GM23248 (cell line): Measurements from ENCODE around the gene TUBG1.

Experiments
- EZH2 ChIP-seq: fragments of 200-600 bp; sonication (generic); IDR thresholded peaks from 2 replicates; pipeline ENCODE4 v1.6.1; 2018; ENCODE audit warnings: antibody characterized with exemption, mild to moderate bottlenecking; ENCODE audit not compliant: insufficient read depth, poor library complexity, severe bottlenecking
- EZH2phosphoT487 ChIP-seq: fragments of 200-600 bp; sonication (generic); IDR thresholded peaks from 2 replicates; pipeline ENCODE4 v1.6.1; 2018; ENCODE audit warnings: antibody characterized with exemption, moderate library complexity, mild to moderate bottlenecking, low read depth; ENCODE audit not compliant: insufficient read depth

GRCh38 chr17:42568341-42569111 is 41.0 kb upstream of the TUBG1 start:
- TF ChIP-seq EZH2 = no peak
- TF ChIP-seq EZH2phosphoT487 = no peak
